ENCODE results near the gene PRKAG2.

PRKAG2 gene

DNA sequence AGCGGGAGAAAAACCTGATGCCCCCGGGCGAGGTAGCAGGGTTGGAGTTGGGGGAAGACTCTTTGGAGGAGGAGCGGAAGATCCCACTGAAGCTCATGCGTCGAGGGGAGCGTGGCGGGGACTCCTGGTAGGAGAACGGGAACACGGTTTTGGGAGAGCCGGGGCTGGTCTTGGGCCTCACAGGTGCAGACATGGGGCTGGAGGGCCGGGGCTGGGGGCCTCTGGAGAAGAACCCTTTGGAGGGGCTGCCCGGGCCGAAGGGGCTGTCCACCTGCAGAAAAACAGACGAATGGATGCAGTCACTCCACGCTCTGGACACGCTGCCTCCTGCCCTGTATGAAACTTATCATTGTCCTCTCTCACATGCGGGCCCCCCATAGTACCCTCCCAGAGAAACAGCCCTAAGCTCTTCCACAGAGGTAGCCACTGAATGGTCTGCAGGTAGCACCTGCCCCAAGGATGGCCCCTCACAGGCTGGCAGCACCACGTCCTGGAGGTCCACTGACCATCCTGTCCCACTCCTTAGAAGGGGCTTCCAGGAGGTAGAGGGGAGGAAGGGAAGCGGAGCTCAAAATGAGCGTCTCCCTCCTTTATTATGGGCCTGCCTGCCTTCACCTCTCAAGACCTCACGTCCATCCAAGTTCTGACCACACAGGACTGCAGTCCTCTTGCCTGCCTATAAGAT is 95.6 kb downstream of the PRKAG2 start:
- H3K36me3 ChIP-seq (ENCODE audit: insufficient read depth, low read length), result no peaks in the 10 kb centered on the region
- H3K27ac ChIP-seq (ENCODE audit: low read depth, low read length, poor library complexity, severe bottlenecking), result no peak overlapping the region
- H3K4me1 ChIP-seq (ENCODE audit: insufficient read depth, low read length, severe bottlenecking), result no peaks in the 10 kb centered on the region
- no peak overlapping the region for H2AFZ ChIP-seq (ENCODE audit: low read length)
- no peaks in the 10 kb centered on the region for H4K20me1 ChIP-seq (ENCODE audit: insufficient read depth, low read length)
- H3K9me2 ChIP-seq (ENCODE audit: low read depth, low read length), result no peaks in the 10 kb centered on the region
- no peaks in the 10 kb centered on the region for H3K79me2 ChIP-seq (ENCODE audit: insufficient read depth, low read length)
- H3K9me3 ChIP-seq (ENCODE audit: low read length), result peaks cover 3% of the 10 kb centered on the region; the same call in 1 of the 2 replicates
- H3F3A ChIP-seq (ENCODE audit: insufficient read depth, low read length), result no peaks in the 10 kb centered on the region
- TF ChIP-seq, protein P1, sequence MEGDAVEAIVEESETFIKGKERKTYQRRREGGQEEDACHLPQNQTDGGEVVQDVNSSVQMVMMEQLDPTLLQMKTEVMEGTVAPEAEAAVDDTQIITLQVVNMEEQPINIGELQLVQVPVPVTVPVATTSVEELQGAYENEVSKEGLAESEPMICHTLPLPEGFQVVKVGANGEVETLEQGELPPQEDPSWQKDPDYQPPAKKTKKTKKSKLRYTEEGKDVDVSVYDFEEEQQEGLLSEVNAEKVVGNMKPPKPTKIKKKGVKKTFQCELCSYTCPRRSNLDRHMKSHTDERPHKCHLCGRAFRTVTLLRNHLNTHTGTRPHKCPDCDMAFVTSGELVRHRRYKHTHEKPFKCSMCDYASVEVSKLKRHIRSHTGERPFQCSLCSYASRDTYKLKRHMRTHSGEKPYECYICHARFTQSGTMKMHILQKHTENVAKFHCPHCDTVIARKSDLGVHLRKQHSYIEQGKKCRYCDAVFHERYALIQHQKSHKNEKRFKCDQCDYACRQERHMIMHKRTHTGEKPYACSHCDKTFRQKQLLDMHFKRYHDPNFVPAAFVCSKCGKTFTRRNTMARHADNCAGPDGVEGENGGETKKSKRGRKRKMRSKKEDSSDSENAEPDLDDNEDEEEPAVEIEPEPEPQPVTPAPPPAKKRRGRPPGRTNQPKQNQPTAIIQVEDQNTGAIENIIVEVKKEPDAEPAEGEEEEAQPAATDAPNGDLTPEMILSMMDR (IDR thresholded peaks at IDR 0.05; ENCODE audit: low read length), result no peak
- TF ChIP-seq EZH2 (IDR thresholded peaks at IDR 0.05; ENCODE audit: borderline replicate concordance, low read length), result no peak
- no peak overlapping the region for H3K4me3 ChIP-seq (ENCODE audit: low read depth, low read length, poor library complexity, severe bottlenecking)
- peaks cover 17% of the 10 kb centered on the region; the same call in 1 of the 2 replicates for H3K27me3 ChIP-seq (ENCODE audit: insufficient read depth, low read length)
- no peak overlapping the region for H3K4me2 ChIP-seq (ENCODE audit: low read length)
- no peak overlapping the region for H3K9ac ChIP-seq (ENCODE audit: low read length)

DNA sequence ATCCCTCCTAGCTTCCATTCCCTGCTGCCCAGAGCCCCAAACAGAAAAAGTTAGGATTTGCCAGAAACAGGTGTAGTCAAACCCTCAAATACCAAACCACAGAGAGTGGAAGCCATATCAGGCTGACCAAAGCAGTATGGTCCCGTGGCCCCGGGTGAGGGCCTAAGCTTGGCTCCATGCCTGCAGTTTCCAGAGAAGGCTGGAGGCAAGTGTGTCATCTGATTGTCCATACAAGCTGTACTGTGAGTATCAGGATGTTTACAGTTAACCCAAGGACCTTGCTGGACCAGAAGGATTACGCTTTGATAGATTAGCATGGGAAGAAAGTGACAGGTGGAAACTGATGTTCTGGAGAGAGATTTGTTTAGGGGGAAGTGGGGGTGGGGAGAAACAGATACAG is 96.3 kb downstream of the PRKAG2 start:
- H3K4me3 ChIP-seq (ENCODE audit: low read depth, low read length, poor library complexity, severe bottlenecking), result no peak overlapping the region
- no peaks in the 10 kb centered on the region for H3K9me2 ChIP-seq (ENCODE audit: low read depth, low read length)
- no peak overlapping the region for H2AFZ ChIP-seq (ENCODE audit: low read length)
- H3K4me2 ChIP-seq (ENCODE audit: low read length), result no peak overlapping the region
- H3K27ac ChIP-seq (ENCODE audit: low read depth, low read length, poor library complexity, severe bottlenecking), result no peak overlapping the region
- H3K9me3 ChIP-seq (ENCODE audit: low read length), result peaks cover 3% of the 10 kb centered on the region; the same call in 1 of the 2 replicates
- H3K79me2 ChIP-seq (ENCODE audit: insufficient read depth, low read length), result no peaks in the 10 kb centered on the region
- H4K20me1 ChIP-seq (ENCODE audit: insufficient read depth, low read length), result no peaks in the 10 kb centered on the region
- no peaks in the 10 kb centered on the region for H3K36me3 ChIP-seq (ENCODE audit: insufficient read depth, low read length)
- H3F3A ChIP-seq (ENCODE audit: insufficient read depth, low read length), result no peaks in the 10 kb centered on the region
- no peak overlapping the region for H3K9ac ChIP-seq (ENCODE audit: low read length)
- H3K27me3 ChIP-seq (ENCODE audit: insufficient read depth, low read length), result peaks cover 17% of the 10 kb centered on the region; the same call in 1 of the 2 replicates
- no peak for TF ChIP-seq EZH2 (IDR thresholded peaks at IDR 0.05; ENCODE audit: borderline replicate concordance, low read length)
- TF ChIP-seq, protein P1 (IDR thresholded peaks at IDR 0.05; ENCODE audit: low read length), result no peak
- no peaks in the 10 kb centered on the region for H3K4me1 ChIP-seq (ENCODE audit: insufficient read depth, low read length, severe bottlenecking)

DNA sequence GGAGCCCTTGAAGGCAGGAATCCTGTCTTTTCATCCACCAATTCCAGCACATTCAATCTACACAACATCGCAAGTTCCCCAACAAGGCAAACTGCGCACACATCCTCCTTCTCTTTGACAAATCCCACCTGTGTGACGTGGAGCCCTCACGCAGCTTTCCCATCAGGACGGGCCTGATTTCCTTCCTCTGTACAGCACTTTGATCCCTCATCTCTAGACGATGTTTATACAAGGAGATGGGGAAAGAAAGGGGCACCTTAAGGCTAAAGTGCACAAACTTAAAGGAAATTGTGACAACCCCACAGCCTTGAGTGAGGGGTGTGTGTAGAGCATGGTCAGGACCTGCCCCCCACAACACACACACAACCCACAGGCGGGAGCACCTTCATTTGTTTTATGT is 97.2 kb downstream of the PRKAG2 start:
- H3K36me3 ChIP-seq (ENCODE audit: insufficient read depth, low read length), result no peaks in the 10 kb centered on the region
- no peak overlapping the region for H3K9ac ChIP-seq (ENCODE audit: low read length)
- H3K4me3 ChIP-seq (ENCODE audit: low read depth, low read length, poor library complexity, severe bottlenecking), result no peak overlapping the region
- H3K9me2 ChIP-seq (ENCODE audit: low read depth, low read length), result no peaks in the 10 kb centered on the region
- H3K27ac ChIP-seq (ENCODE audit: low read depth, low read length, poor library complexity, severe bottlenecking), result no peak overlapping the region
- no peak overlapping the region for H3K4me2 ChIP-seq (ENCODE audit: low read length)
- H3K9me3 ChIP-seq (ENCODE audit: low read length), result peaks cover 3% of the 10 kb centered on the region; the same call in 1 of the 2 replicates
- H2AFZ ChIP-seq (ENCODE audit: low read length), result no peak overlapping the region
- no peaks in the 10 kb centered on the region for H4K20me1 ChIP-seq (ENCODE audit: insufficient read depth, low read length)
- H3K4me1 ChIP-seq (ENCODE audit: insufficient read depth, low read length, severe bottlenecking), result no peaks in the 10 kb centered on the region
- H3K27me3 ChIP-seq (ENCODE audit: insufficient read depth, low read length), result peaks cover 17% of the 10 kb centered on the region; the same call in 1 of the 2 replicates
- H3K79me2 ChIP-seq (ENCODE audit: insufficient read depth, low read length), result no peaks in the 10 kb centered on the region
- H3F3A ChIP-seq (ENCODE audit: insufficient read depth, low read length), result no peaks in the 10 kb centered on the region
- TF ChIP-seq, protein P1 (IDR thresholded peaks at IDR 0.05; ENCODE audit: low read length), result no peak
- TF ChIP-seq EZH2 (IDR thresholded peaks at IDR 0.05; ENCODE audit: borderline replicate concordance, low read length), result no peak

Data from OCI-LY1 (cell line).